Fibroblast of pulmonary artery (primary cell): Measurements from ENCODE around the gene RAMP3.
"Not testable (repeated sequence)": the region's sequence is repeated elsewhere in the genome, so short reads cannot be mapped to it uniquely, and the experiment has no call there.

Experiments used
- DNase-seq: peaks from one replicate; pipeline ENCODE4 v3.0.0-alpha.2; 2010; ENCODE audit warnings: low read depth
- H3K4me3 ChIP-seq: replicated peaks from 2 replicates; pipeline ENCODE4 v1.5.1; 2011; ENCODE audit warnings: low read depth, mild to moderate bottlenecking, control low read depth, low read length, moderate library complexity
- CTCF ChIP-seq: IDR thresholded peaks from 2 replicates; pipeline ENCODE4 v1.5.1; 2011; ENCODE audit warnings: mild to moderate bottlenecking, control low read depth, low read length, inconsistent platforms; ENCODE audit errors: missing control alignments

Gene RAMP3

GRCh38 chr7:45162311-45162845, 4.8 kb downstream of the RAMP3 start:
- no peak for TF ChIP-seq CTCF
- H3K4me3 ChIP-seq, result no peak overlapping the region

GRCh38 chr7:45162943-45163691, 5.5 kb downstream of the RAMP3 start:
- no peak overlapping the region for H3K4me3 ChIP-seq
- no peak for TF ChIP-seq CTCF
- no peak for DNase-seq

More at GRCh38 chr7:45162311-45162845, 4.8 kb downstream of the RAMP3 start:
- DNase-seq, result no peak

- TF ChIP-seq CTCF, result no peak
- DNase-seq, result no peak
- H3K4me3 ChIP-seq, result no peak overlapping the region
Observed at GRCh38 chr7:45163692-45164052, 6.1 kb downstream of the RAMP3 start.

- not testable (repeated sequence) for DNase-seq, H3K4me3 ChIP-seq
Observed at GRCh38 chr7:45164271-45164670, 6.7 kb downstream of the RAMP3 start.

- H3K4me3 ChIP-seq, result no peak overlapping the region
- no peak for TF ChIP-seq CTCF
- no peak for DNase-seq
Observed at GRCh38 chr7:45165857-45166256, 8.3 kb downstream of the RAMP3 start.

- H3K4me3 ChIP-seq, result no peak overlapping the region
- DNase-seq, result no peak
- TF ChIP-seq CTCF, result no peak
Observed at GRCh38 chr7:45171946-45172345, 14.4 kb downstream of the RAMP3 start.

- DNase-seq, result no peak
- H3K4me3 ChIP-seq, result no peak overlapping the region
- TF ChIP-seq CTCF, result no peak
Observed at GRCh38 chr7:45173596-45174327, 16.2 kb downstream of the RAMP3 start.
